Measurements from ENCODE around the gene SPOCK3. TPM values are rescaled to one million over a fixed set of nuclear protein-coding genes. Genes with fewer than 3 reads are reported as not detected.

Gene SPOCK3
- total and polyA plus RNA-seq, 2 experiments from 2014 or later, result 1.6 to 4.1 TPM

GRCh38 chr4:166965562-166965961 is 268.7 kb downstream of the SPOCK3 start:
- no peak for TF ChIP-seq STAT1 (IDR thresholded peaks at IDR 0.05; ENCODE audit: unreplicated experiment)
- TF ChIP-seq ZNF114 (CRISPR knock-in tag; IDR thresholded peaks at IDR 0.05), result no peak
- Mint-ChIP-seq H3K4me3 (no peak overlapping the region), H3K27me3 (ENCODE audit: insufficient read depth, low read depth, poor library complexity) (no peaks in the 10 kb centered on the region), H3K36me3 (ENCODE audit: low read depth) (peaks cover 23% of the 10 kb centered on the region), H3K9me3 (peaks cover 32% of the 10 kb centered on the region), H3K4me1 (no peaks in the 10 kb centered on the region), H3K27ac (no peak overlapping the region)
- H3K4me2 ChIP-seq, result no peak overlapping the region
- no peak overlapping the region for H3K27ac ChIP-seq (ENCODE audit: low read depth)
- H3K4me3 ChIP-seq, result no peak overlapping the region
- peaks cover 14% of the 10 kb centered on the region; the same call in 1 of the 2 replicates for H3K36me3 ChIP-seq (ENCODE audit: insufficient read depth)
- H2AFZ ChIP-seq, result no peak overlapping the region
- H3K79me2 ChIP-seq (replicated peaks; ENCODE audit: insufficient read depth), result no peaks in the 10 kb centered on the region
- no peaks in the 10 kb centered on the region for H4K20me1 ChIP-seq (replicated peaks; ENCODE audit: insufficient read depth)
- no peaks in the 10 kb centered on the region for H3K4me1 ChIP-seq (ENCODE audit: insufficient read depth)
- H3K9me2 ChIP-seq (ENCODE audit: insufficient read depth), result peaks cover 4% of the 10 kb centered on the region; the same call in 1 of the 2 replicates
- DNase-seq (ENCODE audit: low spot score), result no peak
- H3F3A ChIP-seq (replicated peaks; ENCODE audit: low read depth), result no peaks in the 10 kb centered on the region
- ATAC-seq, result no peak
- H3K27me3 ChIP-seq (ENCODE audit: insufficient read depth), result no peaks in the 10 kb centered on the region

- Histone ChIP-seq H2AFZ (no peak overlapping the region), H3F3A (replicated peaks; ENCODE audit: low read depth) (no peaks in the 10 kb centered on the region), H4K20me1 (replicated peaks; ENCODE audit: insufficient read depth) (no peaks in the 10 kb centered on the region), H3K4me3 (no peak overlapping the region), H3K27me3 (ENCODE audit: insufficient read depth) (no peaks in the 10 kb centered on the region), H3K27ac (ENCODE audit: low read depth) (no peak overlapping the region), H3K4me2 (no peak overlapping the region), H3K79me2 (replicated peaks; ENCODE audit: insufficient read depth) (no peaks in the 10 kb centered on the region), H3K36me3 (ENCODE audit: insufficient read depth) (no peaks in the 10 kb centered on the region; the same call in 1 of the 2 replicates), H3K9me2 (ENCODE audit: insufficient read depth) (peaks cover 5% of the 10 kb centered on the region), H3K4me1 (ENCODE audit: insufficient read depth) (no peaks in the 10 kb centered on the region)
- Mint-ChIP-seq H3K27me3 (ENCODE audit: insufficient read depth, low read depth, poor library complexity) (no peaks in the 10 kb centered on the region), H3K4me3 (no peak overlapping the region), H3K4me1 (no peaks in the 10 kb centered on the region), H3K9me3 (peaks cover 12% of the 10 kb centered on the region), H3K27ac (no peak overlapping the region), H3K36me3 (ENCODE audit: low read depth) (peaks cover 4% of the 10 kb centered on the region; the same call in 2 of the 3 replicates)
- no peak for TF ChIP-seq CTCF (conservative IDR thresholded peaks at IDR 0.05; ENCODE audit: low read depth in 2 of 2)
- no peak for DNase-seq (ENCODE audit: low spot score)
- no peak for ATAC-seq
Observed at GRCh38 chr4:166957451-166957850, 276.8 kb downstream of the SPOCK3 start.

GRCh38 chr4:166956484-166956883 is 277.8 kb downstream of the SPOCK3 start:
- H3F3A ChIP-seq (replicated peaks; ENCODE audit: low read depth), result no peaks in the 10 kb centered on the region
- no peak overlapping the region for H2AFZ ChIP-seq
- H3K9me3 Mint-ChIP-seq, result peaks cover 13% of the 10 kb centered on the region
- peaks cover 4% of the 10 kb centered on the region; the same call in 2 of the 3 replicates for H3K36me3 Mint-ChIP-seq (ENCODE audit: low read depth)
- H4K20me1 ChIP-seq (replicated peaks; ENCODE audit: insufficient read depth), result no peaks in the 10 kb centered on the region
- DNase-seq (ENCODE audit: low spot score) (no peak), ATAC-seq (no peak)
- no peaks in the 10 kb centered on the region for H3K4me1 Mint-ChIP-seq
- no peak overlapping the region for H3K4me3 Mint-ChIP-seq
- no peak overlapping the region for H3K27ac ChIP-seq (ENCODE audit: low read depth)
- peaks cover 5% of the 10 kb centered on the region for H3K9me2 ChIP-seq (ENCODE audit: insufficient read depth)
- H3K4me1 ChIP-seq (ENCODE audit: insufficient read depth), result no peaks in the 10 kb centered on the region
- no peak overlapping the region for H3K27ac Mint-ChIP-seq
- no peaks in the 10 kb centered on the region; the same call in 1 of the 2 replicates for H3K36me3 ChIP-seq (ENCODE audit: insufficient read depth)
- H3K79me2 ChIP-seq (replicated peaks; ENCODE audit: insufficient read depth), result no peaks in the 10 kb centered on the region
- no peaks in the 10 kb centered on the region for H3K27me3 ChIP-seq (ENCODE audit: insufficient read depth)
- H3K4me2 ChIP-seq, result no peak overlapping the region
- TF ChIP-seq POLR2AphosphoS5 (IDR thresholded peaks at IDR 0.05; ENCODE audit: low read depth) (no peak), CTCF (conservative IDR thresholded peaks at IDR 0.05; ENCODE audit: low read depth in 2 of 2) (no peak), EZH2phosphoT487 (IDR thresholded peaks at IDR 0.05; ENCODE audit: unreplicated experiment) (no peak), ZNF331 (CRISPR knock-in tag; IDR thresholded peaks at IDR 0.05; ENCODE audit: low read depth) (no peak), STAT1 (IDR thresholded peaks at IDR 0.05; ENCODE audit: unreplicated experiment) (no peak), CREB1 (CRISPR knock-in tag; IDR thresholded peaks at IDR 0.05; ENCODE audit: low read depth) (no peak), EZH2 (IDR thresholded peaks at IDR 0.05; ENCODE audit: low read depth, unreplicated experiment) (no peak), ZNF114 (CRISPR knock-in tag; IDR thresholded peaks at IDR 0.05) (no peak)
- no peaks in the 10 kb centered on the region for H3K27me3 Mint-ChIP-seq (ENCODE audit: insufficient read depth, low read depth, poor library complexity)
- H3K4me3 ChIP-seq, result no peak overlapping the region

All from GM23338 (cell line).